ENCODE results near the gene MRPL58.
A peak's percentile ranks its signal among the peaks of the same experiment; 100 is the strongest.
"Not testable (repeated sequence)": the region's sequence is repeated elsewhere in the genome, so short reads cannot be mapped to it uniquely, and the experiment has no call there.

MRPL58 gene

GRCh38 chr17:74981979-74982662 is 30.3 kb upstream of the MRPL58 start:
- H3K9me3 Mint-ChIP-seq = no peaks in the 10 kb centered on the region
- peak overlapping the region; percentile 89 to 93 (median 91) for H3K4me3 Mint-ChIP-seq
- H3K36me3 Mint-ChIP-seq (ENCODE audit: low read depth) = no peaks in the 10 kb centered on the region
- peaks cover 10% of the 10 kb centered on the region for H3K4me1 Mint-ChIP-seq
- peak overlapping the region; percentile 37 to 91 (median 83) for H3K27ac Mint-ChIP-seq
- H3K27me3 Mint-ChIP-seq (ENCODE audit: low read depth) = peaks cover 10% of the 10 kb centered on the region
- no peak for TF ChIP-seq CTCF (IDR thresholded peaks at IDR 0.05; ENCODE audit: unreplicated experiment in 3 of 3)

GRCh38 chr17:74982663-74983313 is 29.7 kb upstream of the MRPL58 start:
- H3K27me3 Mint-ChIP-seq (ENCODE audit: low read depth); H3K36me3 Mint-ChIP-seq (ENCODE audit: low read depth): not testable (repeated sequence)

GRCh38 chr17:74986206-74986576 is 26.3 kb upstream of the MRPL58 start:
- H3K36me3 Mint-ChIP-seq (ENCODE audit: low read depth) = no peaks in the 10 kb centered on the region
- H3K27ac Mint-ChIP-seq = no peak overlapping the region
- H3K27me3 Mint-ChIP-seq (ENCODE audit: low read depth) = no peaks in the 10 kb centered on the region
- H3K9me3 Mint-ChIP-seq = no peaks in the 10 kb centered on the region
- H3K4me1 Mint-ChIP-seq = peaks cover 13% of the 10 kb centered on the region
- peak overlapping the region in 1 of 3 experiments; percentile 89 for H3K4me3 Mint-ChIP-seq
- no peak for TF ChIP-seq CTCF (IDR thresholded peaks at IDR 0.05; ENCODE audit: unreplicated experiment in 3 of 3)

More at GRCh38 chr17:74982663-74983313, 29.7 kb upstream of the MRPL58 start:
- H3K9me3 Mint-ChIP-seq = not testable (repeated sequence)
- Mint-ChIP-seq H3K4me3 (peak overlapping the region; percentile 82 to 93 (median 91)), H3K4me1 (peaks cover 11% of the 10 kb centered on the region), H3K27ac (peak overlapping the region in 1 of 3 experiments; percentile 67)

- peak in 1 of 3 experiments; percentile 19 for TF ChIP-seq CTCF (IDR thresholded peaks at IDR 0.05; ENCODE audit: unreplicated experiment in 3 of 3)
- Mint-ChIP-seq H3K9me3 (no peaks in the 10 kb centered on the region), H3K27ac (peak within 1 kb of the TSS; percentile 83 to 93 (median 91)), H3K4me1 (peaks cover 18% of the 10 kb centered on the region), H3K27me3 (ENCODE audit: low read depth) (no peaks in the 10 kb centered on the region), H3K36me3 (ENCODE audit: low read depth) (no peaks in the 10 kb centered on the region), H3K4me3 (peak within 1 kb of the TSS; percentile 93 to 95 (median 94))
These were observed 25.0 kb upstream of the MRPL58 start, which contains the start of gene CDR2L for GRCh38 chr17:74987418-74987908. Gene CDR2L (plus strand): TSS chr17:74987632. CDS start chr17:74988044, 412 bp downstream.

GRCh38 chr17:74987909-74988711 is 24.4 kb upstream of the MRPL58 start:
- H3K27me3 Mint-ChIP-seq (ENCODE audit: low read depth) = no peaks in the 10 kb centered on the region
- peak overlapping the region; percentile 93 to 95 (median 94) for H3K4me3 Mint-ChIP-seq
- H3K36me3 Mint-ChIP-seq (ENCODE audit: low read depth) = no peaks in the 10 kb centered on the region
- H3K4me1 Mint-ChIP-seq = peaks cover 24% of the 10 kb centered on the region
- no peaks in the 10 kb centered on the region for H3K9me3 Mint-ChIP-seq
- peak overlapping the region; percentile 83 to 93 (median 91) for H3K27ac Mint-ChIP-seq
- TF ChIP-seq CTCF (IDR thresholded peaks at IDR 0.05; ENCODE audit: unreplicated experiment in 3 of 3) = peak in 2 of 3 experiments; percentile 7 to 8

- no peak for TF ChIP-seq CTCF (IDR thresholded peaks at IDR 0.05; ENCODE audit: unreplicated experiment in 3 of 3)
- H3K9me3 Mint-ChIP-seq = no peaks in the 10 kb centered on the region
- peaks cover 31% of the 10 kb centered on the region for H3K4me1 Mint-ChIP-seq
- no peaks in the 10 kb centered on the region for H3K36me3 Mint-ChIP-seq (ENCODE audit: low read depth)
- no peak overlapping the region for H3K27ac Mint-ChIP-seq
- peak overlapping the region in 2 of 3 experiments; percentile 53 to 61 for H3K4me3 Mint-ChIP-seq
- H3K27me3 Mint-ChIP-seq (ENCODE audit: low read depth) = no peaks in the 10 kb centered on the region
These were observed 21.8 kb upstream of the MRPL58 start for GRCh38 chr17:74990581-74991105.
